DOHH2 (cell line): Measurements from ENCODE around the gene RPS2.
"Not testable (repeated sequence)": the region's sequence is repeated elsewhere in the genome, so short reads cannot be mapped to it uniquely, and the experiment has no call there.

Experiments used
- H3F3A ChIP-seq: fragments of 200-600 bp; sonication (generic), shearing (Covaris generic); 2 replicates; pipeline ENCODE4 v1.6.0; 2016; ENCODE audit warnings: antibody characterized with exemption, mild to moderate bottlenecking; ENCODE audit not compliant: control insufficient read depth, insufficient read depth
- H3K27ac ChIP-seq: fragments of 200-600 bp; sonication (generic); 2 replicates; pipeline ENCODE4 v1.5.1; 2014; ENCODE audit warnings: low read depth, mild to moderate bottlenecking, low read length, moderate library complexity
- H3K27me3 ChIP-seq: fragments of 200-600 bp; sonication (generic); 2 replicates; pipeline ENCODE4 v1.6.1; 2014; ENCODE audit warnings: mild to moderate bottlenecking, low read length, mixed read lengths; ENCODE audit not compliant: control insufficient read depth
- H3K36me3 ChIP-seq: fragments of 200-600 bp; sonication (generic); 2 replicates; pipeline ENCODE4 v1.6.1; 2014; ENCODE audit warnings: mild to moderate bottlenecking, low read length, moderate library complexity, mixed read lengths; ENCODE audit not compliant: control insufficient read depth
- H3K4me1 ChIP-seq: fragments of 200-600 bp; sonication (generic); 2 replicates; pipeline ENCODE4 v1.6.1; 2014; ENCODE audit warnings: mild to moderate bottlenecking, low read length, mixed read lengths; ENCODE audit not compliant: control insufficient read depth
- H3K4me2 ChIP-seq: fragments of 200-600 bp; sonication (generic); 2 replicates; pipeline ENCODE4 v1.6.0; 2014; ENCODE audit warnings: mild to moderate bottlenecking, low read length, moderate library complexity
- H3K4me3 ChIP-seq: fragments of 200-600 bp; sonication (generic); 2 replicates; pipeline ENCODE4 v1.5.1; 2014; ENCODE audit warnings: mild to moderate bottlenecking, low read length, mixed read lengths
- H3K79me2 ChIP-seq: fragments of 200-600 bp; sonication (generic); 2 replicates; pipeline ENCODE4 v1.6.1; 2014; ENCODE audit warnings: mild to moderate bottlenecking, low read length, mixed read lengths; ENCODE audit not compliant: control insufficient read depth
- H3K9me2 ChIP-seq: fragments of 200-600 bp; sonication (generic); replicated peaks from 2 replicates; pipeline ENCODE4 v1.6.1; 2014; ENCODE audit warnings: mild to moderate bottlenecking, low read length, mixed read lengths; ENCODE audit not compliant: control insufficient read depth
- H3K9me3 ChIP-seq: fragments of 200-600 bp; sonication (generic); 2 replicates; pipeline ENCODE4 v1.6.1; 2014; ENCODE audit warnings: antibody characterized with exemption, low read length, mixed read lengths; ENCODE audit not compliant: control insufficient read depth, insufficient read depth
- H4K20me1 ChIP-seq: fragments of 200-600 bp; sonication (generic); 2 replicates; pipeline ENCODE4 v1.6.0; 2014; ENCODE audit warnings: low read depth, mild to moderate bottlenecking, antibody characterized with exemption, low read length, moderate library complexity; ENCODE audit not compliant: control insufficient read depth, insufficient read depth
- EZH2phosphoT487 ChIP-seq: fragments of 200-600 bp; sonication (generic); IDR thresholded peaks from 2 replicates; pipeline ENCODE4 v1.6.1; 2017; ENCODE audit warnings: borderline replicate concordance, mild to moderate bottlenecking, antibody characterized with exemption, low read length, moderate library complexity, mixed read lengths
- TF ChIP-seq, protein P1 (sequence below): fragments of 200-600 bp; sonication (generic); IDR thresholded peaks from one replicate; pipeline ENCODE4 v1.5.1; 2014; ENCODE audit warnings: antibody characterized with exemption, mild to moderate bottlenecking, low read depth, low read length; ENCODE audit not compliant: poor library complexity, severe bottlenecking

RPS2 gene

DNA sequence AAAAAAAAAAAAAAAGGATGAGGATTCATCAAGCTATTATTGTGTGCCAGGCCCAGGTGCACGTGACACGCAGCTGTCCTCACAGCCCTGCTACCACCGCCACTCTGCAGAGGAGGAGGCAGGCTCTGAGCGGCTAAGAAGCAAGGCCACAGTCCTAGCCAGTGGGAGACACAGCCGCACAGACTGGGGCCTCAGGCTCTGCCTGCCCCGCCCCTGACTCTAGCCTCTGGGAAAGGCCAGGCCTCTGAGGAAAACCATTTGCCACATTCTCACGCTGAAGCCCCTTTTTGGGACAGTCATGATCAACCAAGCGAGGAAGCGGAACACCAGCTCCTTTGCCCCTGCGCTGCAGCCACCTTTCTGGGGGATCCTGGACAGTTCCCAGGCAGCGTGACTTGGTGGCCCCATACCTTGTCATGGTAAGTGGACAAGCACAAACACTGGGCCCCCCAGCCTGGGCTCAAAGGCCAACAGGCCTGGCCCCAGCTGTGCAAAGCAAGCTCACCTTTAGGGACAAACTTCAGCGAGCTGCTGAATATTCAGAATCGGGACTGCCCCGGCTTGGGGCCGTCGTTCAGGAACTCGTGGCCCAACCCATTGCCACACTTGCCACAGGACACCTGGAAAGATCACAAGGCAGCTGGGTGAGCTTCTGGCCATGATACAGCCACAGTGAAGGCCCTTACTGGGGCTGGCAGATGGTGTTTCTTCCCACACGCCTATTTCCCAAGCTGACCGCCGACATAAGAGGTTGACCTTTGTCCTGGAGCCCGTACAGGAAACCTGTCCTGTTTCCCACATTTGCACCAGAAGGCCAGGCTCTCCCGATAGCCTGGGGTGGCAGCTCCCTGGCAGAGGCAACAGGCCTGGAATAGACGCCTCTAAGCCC is 24.1 kb downstream of the RPS2 start:
- H3K36me3 ChIP-seq: no peaks in the 10 kb centered on the region
- H4K20me1 ChIP-seq: no peaks in the 10 kb centered on the region
- no peaks in the 10 kb centered on the region for H3K9me2 ChIP-seq
- no peak overlapping the region for H3K27ac ChIP-seq
- H3K4me3 ChIP-seq: no peak overlapping the region
- no peaks in the 10 kb centered on the region for H3K79me2 ChIP-seq
- peaks cover 20% of the 10 kb centered on the region for H3K4me1 ChIP-seq
- H3K9me3 ChIP-seq: no peaks in the 10 kb centered on the region
- no peaks in the 10 kb centered on the region for H3F3A ChIP-seq
- H3K4me2 ChIP-seq: no peak overlapping the region
- H3K27me3 ChIP-seq: no peaks in the 10 kb centered on the region
- TF ChIP-seq EZH2phosphoT487: no peak
- TF ChIP-seq, protein P1, sequence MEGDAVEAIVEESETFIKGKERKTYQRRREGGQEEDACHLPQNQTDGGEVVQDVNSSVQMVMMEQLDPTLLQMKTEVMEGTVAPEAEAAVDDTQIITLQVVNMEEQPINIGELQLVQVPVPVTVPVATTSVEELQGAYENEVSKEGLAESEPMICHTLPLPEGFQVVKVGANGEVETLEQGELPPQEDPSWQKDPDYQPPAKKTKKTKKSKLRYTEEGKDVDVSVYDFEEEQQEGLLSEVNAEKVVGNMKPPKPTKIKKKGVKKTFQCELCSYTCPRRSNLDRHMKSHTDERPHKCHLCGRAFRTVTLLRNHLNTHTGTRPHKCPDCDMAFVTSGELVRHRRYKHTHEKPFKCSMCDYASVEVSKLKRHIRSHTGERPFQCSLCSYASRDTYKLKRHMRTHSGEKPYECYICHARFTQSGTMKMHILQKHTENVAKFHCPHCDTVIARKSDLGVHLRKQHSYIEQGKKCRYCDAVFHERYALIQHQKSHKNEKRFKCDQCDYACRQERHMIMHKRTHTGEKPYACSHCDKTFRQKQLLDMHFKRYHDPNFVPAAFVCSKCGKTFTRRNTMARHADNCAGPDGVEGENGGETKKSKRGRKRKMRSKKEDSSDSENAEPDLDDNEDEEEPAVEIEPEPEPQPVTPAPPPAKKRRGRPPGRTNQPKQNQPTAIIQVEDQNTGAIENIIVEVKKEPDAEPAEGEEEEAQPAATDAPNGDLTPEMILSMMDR: no peak

DNA sequence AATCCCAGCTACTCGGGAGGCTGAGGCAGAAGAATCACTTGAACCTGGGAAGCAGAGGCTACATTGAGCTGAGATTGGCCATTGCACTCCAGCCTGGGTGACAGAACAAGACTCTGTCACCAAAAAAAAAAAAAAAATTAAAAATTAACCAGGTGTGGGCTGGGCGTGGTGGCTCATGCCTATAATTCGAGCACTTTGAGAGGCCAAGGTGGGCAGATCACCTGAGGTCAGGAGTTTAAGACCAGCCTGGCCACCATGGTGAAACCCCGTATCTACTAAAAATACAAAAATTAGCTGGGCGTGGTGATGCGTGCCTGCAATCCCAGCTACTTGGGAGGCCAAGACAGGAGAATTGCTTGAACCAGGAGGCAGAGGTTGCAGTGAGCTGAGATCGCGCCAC is 24.8 kb downstream of the RPS2 start:
- not testable (repeated sequence) for H3K4me2 ChIP-seq, H3K27ac ChIP-seq, H3K79me2 ChIP-seq, H3K9me3 ChIP-seq, H3K9me2 ChIP-seq, H3K36me3 ChIP-seq, H4K20me1 ChIP-seq, H3K27me3 ChIP-seq, H3K4me3 ChIP-seq, H3F3A ChIP-seq
- H3K4me1 ChIP-seq: peaks cover 20% of the 10 kb centered on the region

DNA sequence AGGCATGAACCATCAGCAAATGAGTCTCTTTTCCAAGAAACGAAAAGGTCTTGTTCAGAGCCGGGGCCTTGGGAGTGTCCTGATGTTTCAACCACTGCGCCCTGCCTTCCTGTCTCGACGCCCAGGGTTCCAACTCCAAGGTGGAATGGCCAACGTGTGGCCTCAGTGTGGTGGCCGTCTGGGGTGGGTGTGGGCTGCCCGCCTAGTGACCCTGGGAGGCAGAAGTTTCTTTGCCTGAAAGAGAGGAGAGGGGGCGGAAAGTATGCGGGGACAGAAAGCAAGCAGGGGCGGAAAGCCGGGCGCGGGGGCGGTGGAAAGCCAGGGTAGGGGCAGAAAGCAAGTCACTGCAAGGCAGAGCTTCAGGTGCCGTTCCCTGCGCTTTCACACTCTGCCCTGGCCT is 25.7 kb downstream of the RPS2 start:
- Histone ChIP-seq H3K36me3 (no peaks in the 10 kb centered on the region), H3F3A (no peaks in the 10 kb centered on the region), H3K4me2 (no peak overlapping the region), H3K9me2 (no peaks in the 10 kb centered on the region), H3K4me3 (no peak overlapping the region), H3K79me2 (no peaks in the 10 kb centered on the region), H3K27me3 (no peaks in the 10 kb centered on the region), H3K27ac (no peak overlapping the region), H3K9me3 (no peaks in the 10 kb centered on the region), H4K20me1 (no peaks in the 10 kb centered on the region), H3K4me1 (peaks cover 19% of the 10 kb centered on the region)
- no peak for TF ChIP-seq EZH2phosphoT487
- TF ChIP-seq, protein P1: no peak

DNA sequence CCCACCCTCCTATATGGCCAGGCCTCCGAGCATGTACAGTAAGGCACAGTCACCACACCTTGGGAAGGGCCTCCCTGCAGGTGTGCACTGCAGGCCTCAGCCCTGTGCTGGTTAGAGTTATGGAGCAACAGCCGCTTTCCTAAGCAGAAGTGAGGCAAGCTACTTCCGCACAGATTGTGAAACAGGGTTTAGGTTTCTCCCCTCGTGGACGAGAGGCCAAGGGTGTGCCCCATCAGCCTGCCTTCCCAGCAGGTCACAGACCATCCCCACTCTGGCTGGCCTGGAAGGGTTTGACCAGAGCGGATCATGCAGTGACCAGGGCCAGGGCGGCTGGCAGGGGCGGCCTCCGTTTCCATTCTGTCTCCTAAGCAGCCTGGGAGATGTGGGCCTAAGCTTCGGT is 26.3 kb downstream of the RPS2 start:
- Histone ChIP-seq H3F3A (no peaks in the 10 kb centered on the region), H3K27ac (no peak overlapping the region)

More for the DNA sequence above, 26.3 kb downstream of the RPS2 start:
- no peak overlapping the region for H3K4me3 ChIP-seq
- no peaks in the 10 kb centered on the region for H3K79me2 ChIP-seq
- no peaks in the 10 kb centered on the region for H3K9me3 ChIP-seq
- no peak for TF ChIP-seq EZH2phosphoT487
- TF ChIP-seq, protein P1: no peak
- no peaks in the 10 kb centered on the region for H3K36me3 ChIP-seq
- H3K4me1 ChIP-seq: peaks cover 13% of the 10 kb centered on the region
- no peaks in the 10 kb centered on the region for H3K27me3 ChIP-seq
- no peaks in the 10 kb centered on the region for H3K9me2 ChIP-seq
- no peaks in the 10 kb centered on the region for H4K20me1 ChIP-seq
- H3K4me2 ChIP-seq: no peak overlapping the region
